Fibroblast of villous mesenchyme (primary cell): Measurements from ENCODE around the gene SEMA3C. TPM values are rescaled to one million over a fixed set of nuclear protein-coding genes. Genes with fewer than 3 reads are reported as not detected.

Experiments used
- DNase-seq: peaks from one replicate; pipeline ENCODE4 v3.0.0-alpha.2; 2010; ENCODE audit warnings: low read depth
- H3K4me3 ChIP-seq: 2 replicates; pipeline ENCODE4 v1.5.1; 2011; ENCODE audit warnings: low read depth, mild to moderate bottlenecking, low read length
- total RNA-seq: library from RNA; depleted of rRNA; stranded (reverse); fragments of >200 nt; gene quantifications from 2 replicates; pipeline ENCODE4 v1.2.3, GENCODE V29; 2012
- TF ChIP-seq, protein P1 (sequence below): IDR thresholded peaks from 2 replicates; pipeline ENCODE4 v1.5.1; 2012; ENCODE audit warnings: low read depth, mild to moderate bottlenecking, low read length; ENCODE audit not compliant: insufficient read depth

SEMA3C gene
- total RNA-seq, 1 donor: 136 TPM

DNA sequence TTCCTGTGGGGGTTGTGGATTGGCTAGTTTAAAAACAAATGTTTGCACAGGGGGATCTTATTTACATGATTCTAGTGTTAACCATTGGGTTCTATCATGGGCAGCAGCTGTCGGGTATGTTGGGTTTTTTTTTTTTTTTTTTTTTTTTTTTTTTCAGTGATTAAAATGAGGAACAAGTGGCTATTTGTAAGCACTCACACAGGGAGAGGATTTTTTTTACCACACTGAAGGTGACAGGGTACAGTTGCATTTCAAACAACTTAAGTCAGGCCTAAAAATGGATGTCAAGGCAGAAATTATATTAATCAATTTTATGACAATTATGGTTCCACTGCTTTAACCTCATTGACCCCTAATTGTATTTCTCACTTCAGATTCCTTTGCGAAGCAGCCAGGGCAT lies 187.6 kb downstream of the SEMA3C start:
- DNase-seq: no peak
- TF ChIP-seq, protein P1, sequence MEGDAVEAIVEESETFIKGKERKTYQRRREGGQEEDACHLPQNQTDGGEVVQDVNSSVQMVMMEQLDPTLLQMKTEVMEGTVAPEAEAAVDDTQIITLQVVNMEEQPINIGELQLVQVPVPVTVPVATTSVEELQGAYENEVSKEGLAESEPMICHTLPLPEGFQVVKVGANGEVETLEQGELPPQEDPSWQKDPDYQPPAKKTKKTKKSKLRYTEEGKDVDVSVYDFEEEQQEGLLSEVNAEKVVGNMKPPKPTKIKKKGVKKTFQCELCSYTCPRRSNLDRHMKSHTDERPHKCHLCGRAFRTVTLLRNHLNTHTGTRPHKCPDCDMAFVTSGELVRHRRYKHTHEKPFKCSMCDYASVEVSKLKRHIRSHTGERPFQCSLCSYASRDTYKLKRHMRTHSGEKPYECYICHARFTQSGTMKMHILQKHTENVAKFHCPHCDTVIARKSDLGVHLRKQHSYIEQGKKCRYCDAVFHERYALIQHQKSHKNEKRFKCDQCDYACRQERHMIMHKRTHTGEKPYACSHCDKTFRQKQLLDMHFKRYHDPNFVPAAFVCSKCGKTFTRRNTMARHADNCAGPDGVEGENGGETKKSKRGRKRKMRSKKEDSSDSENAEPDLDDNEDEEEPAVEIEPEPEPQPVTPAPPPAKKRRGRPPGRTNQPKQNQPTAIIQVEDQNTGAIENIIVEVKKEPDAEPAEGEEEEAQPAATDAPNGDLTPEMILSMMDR: no peak
- no peak overlapping the region for H3K4me3 ChIP-seq

DNA sequence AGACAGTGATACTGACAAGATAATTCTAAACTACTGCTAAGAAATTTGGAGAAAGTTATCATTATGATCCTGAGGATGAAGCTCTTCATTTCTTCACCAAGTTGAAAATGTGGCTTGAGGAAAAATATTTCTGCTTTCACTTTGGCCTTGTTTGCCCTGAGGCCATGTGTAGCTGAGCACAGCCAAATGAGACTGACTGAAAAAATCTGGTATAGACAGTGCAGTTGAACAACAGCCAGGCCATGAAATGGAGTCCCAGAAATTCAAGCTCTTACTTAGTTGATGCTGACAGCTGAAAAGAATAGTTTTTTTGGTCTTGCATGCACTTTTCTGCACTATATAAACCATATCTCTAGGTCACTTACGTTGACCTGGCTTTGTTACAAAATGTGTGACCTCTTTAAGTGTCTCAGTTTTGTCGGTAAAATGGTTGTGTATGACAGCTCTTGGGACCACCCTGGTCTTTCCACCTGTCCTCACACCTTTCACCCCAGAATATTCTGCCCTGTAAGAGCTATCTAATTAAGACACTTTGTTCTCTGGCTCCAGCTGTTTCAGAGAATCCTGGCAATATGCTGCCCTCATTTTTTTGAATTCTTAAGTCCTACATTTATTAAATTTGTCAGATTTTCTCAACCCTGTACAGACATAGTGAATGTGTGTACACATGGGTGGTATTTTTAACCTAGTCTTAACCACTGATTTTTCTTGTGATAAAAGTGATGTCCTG lies 189.1 kb downstream of the SEMA3C start:
- TF ChIP-seq, protein P1: no peak
- H3K4me3 ChIP-seq: no peak overlapping the region
- DNase-seq: peak; percentile 59

DNA sequence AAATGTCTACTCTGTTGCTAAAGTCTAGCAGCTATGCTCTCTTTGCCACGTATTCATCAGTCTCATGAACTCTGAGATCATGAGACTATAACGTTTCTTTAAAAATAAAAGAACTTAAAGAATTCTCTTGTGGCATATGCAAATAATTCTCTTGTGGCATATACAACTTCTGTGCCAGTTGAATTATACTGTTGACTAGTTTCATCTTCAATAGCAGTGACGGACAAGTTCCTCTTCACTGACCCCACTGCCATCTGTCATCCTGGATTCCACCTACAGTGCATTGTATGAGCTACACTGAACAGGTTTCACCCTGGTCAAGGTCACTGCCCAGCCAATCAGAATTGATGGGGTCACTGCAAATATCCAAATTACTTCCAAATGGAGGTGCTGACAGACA lies 192.2 kb downstream of the SEMA3C start:
- H3K4me3 ChIP-seq: no peak overlapping the region
- TF ChIP-seq, protein P1: no peak
- no peak for DNase-seq

DNA sequence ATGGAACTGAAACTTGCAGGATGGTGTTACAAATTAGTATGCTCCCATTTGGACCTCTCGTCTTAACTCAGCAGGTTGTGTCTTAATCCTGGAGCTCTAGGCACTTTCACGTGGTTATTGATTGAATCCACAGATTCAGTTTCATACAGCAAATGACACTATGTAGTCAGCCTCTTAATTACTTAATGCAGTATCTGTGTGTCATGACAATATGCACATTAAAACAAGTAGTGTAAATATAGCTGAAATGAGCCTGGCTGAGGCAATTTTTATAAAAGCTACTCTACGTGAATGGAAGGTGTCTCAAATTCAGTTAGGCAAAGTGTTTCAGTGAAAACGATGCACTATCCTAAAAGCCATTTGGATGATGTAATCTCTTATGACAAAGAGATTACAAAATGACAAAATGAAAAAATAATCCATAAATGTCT lies 193.7 kb downstream of the SEMA3C start:
- no peak for DNase-seq
- TF ChIP-seq, protein P1: no peak
- no peak overlapping the region for H3K4me3 ChIP-seq

DNA sequence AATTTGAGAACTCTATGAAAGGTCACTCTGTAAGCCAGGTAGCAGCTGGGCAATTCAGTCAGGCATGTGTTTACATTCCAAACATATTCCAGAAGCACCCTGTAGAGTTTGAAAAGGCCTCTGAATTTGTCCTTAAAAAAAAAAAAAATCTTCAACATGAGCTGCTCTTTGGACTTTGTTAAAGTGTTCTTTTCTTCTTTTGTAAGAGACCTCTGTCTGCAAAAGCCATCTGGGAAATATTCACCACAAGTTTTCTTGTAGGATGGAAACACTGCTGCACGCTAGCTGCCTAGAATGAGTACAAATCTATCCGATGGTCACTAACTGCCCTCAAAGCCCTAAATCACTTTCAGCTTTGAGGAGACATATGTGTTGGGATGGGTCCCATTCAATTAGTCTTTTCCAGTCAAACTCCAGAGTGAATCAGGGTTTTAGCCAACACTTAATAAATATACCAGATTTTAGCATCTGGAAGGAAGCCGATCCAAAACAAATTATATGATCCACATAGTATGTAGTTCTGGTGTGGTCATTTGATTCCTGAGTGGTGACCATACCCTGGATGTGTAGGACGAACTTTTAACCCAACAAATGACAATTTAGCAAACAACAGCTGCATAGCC lies 194.5 kb downstream of the SEMA3C start:
- H3K4me3 ChIP-seq: no peak overlapping the region
- TF ChIP-seq, protein P1: no peak
- DNase-seq: peak; percentile 72

DNA sequence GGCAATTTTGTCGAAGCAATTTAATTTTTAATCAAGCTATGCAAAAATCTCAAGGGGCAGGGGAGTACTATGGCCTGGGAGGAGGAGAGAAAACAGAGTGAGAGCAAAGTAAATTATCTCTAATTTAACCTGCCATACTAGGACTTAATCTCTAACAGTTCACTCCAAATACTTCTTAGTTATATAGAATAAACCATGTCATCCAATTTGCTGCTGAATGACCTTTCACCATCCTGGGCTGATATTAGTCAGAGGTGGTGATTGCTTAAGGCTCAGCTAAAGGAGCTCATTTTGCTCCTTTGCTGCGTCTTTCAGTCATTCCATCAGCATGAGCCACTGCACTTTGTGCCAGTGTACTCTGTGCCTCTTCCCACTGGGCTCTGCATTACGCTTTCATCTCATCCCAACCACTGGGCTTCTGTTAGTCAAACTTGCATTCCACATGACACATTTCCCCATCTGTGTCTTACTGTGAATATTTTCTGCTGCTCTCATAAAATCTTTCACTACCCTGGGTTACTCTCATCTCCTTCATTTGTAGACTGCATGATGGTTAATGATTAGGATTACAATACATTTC lies 196.1 kb downstream of the SEMA3C start:
- no peak overlapping the region for H3K4me3 ChIP-seq
- peak; percentile 98 for DNase-seq
- TF ChIP-seq, protein P1: no peak
